T-cell (primary cell): ENCODE measurements around the gene GALNT3. TPM values are rescaled to one million over a fixed set of nuclear protein-coding genes. Genes with fewer than 3 reads are reported as not detected.
A peak's percentile ranks its signal among the peaks of the same experiment; 100 is the strongest.

Source experiments
- ATAC-seq, 4 experiments: fragments of 200-7000 bp in 3 of 4; fragments of 150-1000 bp in 1 of 4; cut with Tn5 transposase; replicated peaks in 1 of 4; 1 replicate in 3 of 4; 2 replicates in 1 of 4; pipeline ENCODE4 v1.10.0; 2021; ENCODE audit warnings: moderate library complexity in 3 of 4, mild to moderate bottlenecking in 2 of 4, moderate number of reproducible peaks in 1 of 4
- CTCF ChIA-PET, 2 donors: fragments of 300-600 bp; sonication (Branson Sonifier 250); formaldehyde crosslinking; loops; one replicate each; lab custom pipeline; 2022; ENCODE audit warnings: antibody characterized with exemption in 2 of 2; lab: Charles Lee
- POLR2A ChIA-PET, 2 donors: fragments of 300-600 bp; sonication (Branson Sonifier 250); formaldehyde crosslinking; loops; one replicate each; lab custom pipeline; 2022; ENCODE audit warnings: antibody characterized with exemption in 2 of 2; lab: Charles Lee
- DNase-seq, 35 experiments: peaks; one replicate each; pipeline versions ENCODE4 v3.0.0 to v3.0.0-alpha.2; 2013 to 2023
- H3K27ac ChIP-seq: one replicate; pipeline ENCODE4 v1.5.1; 2013; ENCODE audit warnings: low read length
- H3K27me3 ChIP-seq, 2 experiments: replicated peaks in 1 of 2; 1 replicate in 1 of 2; 2 replicates in 1 of 2; pipeline versions ENCODE4 v1.6.1 to v1.7.0; 2013; ENCODE audit warnings: low read length in 1 of 2, mixed read lengths in 1 of 2; ENCODE audit not compliant: control insufficient read depth in 2 of 2, insufficient read depth in 2 of 2; ENCODE audit errors: extremely low read depth in 1 of 2
- H3K36me3 ChIP-seq, 2 donors: 1 replicate in 1 of 2; 2 replicates in 1 of 2; pipeline versions ENCODE4 v1.6.1 to v1.7.0; 2013; ENCODE audit warnings: low read length in 1 of 2; ENCODE audit not compliant: control insufficient read depth in 2 of 2, insufficient read depth in 1 of 2; ENCODE audit errors: extremely low read depth in 1 of 2
- H3K4me1 ChIP-seq, 2 experiments: 1 replicate in 1 of 2; 2 replicates in 1 of 2; pipeline versions ENCODE4 v1.6.1 to v1.7.0; 2013; ENCODE audit warnings: low read length in 2 of 2, mixed read lengths in 1 of 2; ENCODE audit not compliant: insufficient read depth in 2 of 2, control insufficient read depth in 1 of 2; ENCODE audit errors: extremely low read depth in 1 of 2
- H3K4me3 ChIP-seq, 2 donors: 1 replicate in 1 of 2; 2 replicates in 1 of 2; pipeline versions ENCODE4 v1.5.1 to v1.7.0; 2013; ENCODE audit warnings: mild to moderate bottlenecking in 2 of 2, low read length in 1 of 2, moderate library complexity in 1 of 2; ENCODE audit not compliant: control insufficient read depth in 1 of 2; ENCODE audit errors: extremely low read depth in 1 of 2
- H3K9me3 ChIP-seq: 2 replicates; pipeline ENCODE4 v1.7.0; 2013
- H3K27ac Mint-ChIP-seq, 2 donors: one replicate each; pipeline ENCODE4 v1.8.0; 2020 to 2021; ENCODE audit warnings: mild to moderate bottlenecking in 2 of 2, mixed read lengths in 2 of 2
- H3K27me3 Mint-ChIP-seq, 2 donors: one replicate each; pipeline ENCODE4 v1.8.0; 2021 to 2022; ENCODE audit warnings: mixed read lengths in 2 of 2
- H3K36me3 Mint-ChIP-seq: one replicate; pipeline ENCODE4 v1.8.0; 2021; ENCODE audit warnings: mixed read lengths
- H3K4me1 Mint-ChIP-seq, 3 donors: one replicate each; pipeline ENCODE4 v1.8.0; 2020 to 2022; ENCODE audit warnings: mixed read lengths in 3 of 3, mild to moderate bottlenecking in 1 of 3
- H3K4me3 Mint-ChIP-seq, 3 donors: one replicate each; pipeline ENCODE4 v1.8.0; 2020 to 2022; ENCODE audit warnings: mild to moderate bottlenecking in 3 of 3, mixed read lengths in 3 of 3, moderate library complexity in 3 of 3
- H3K9me3 Mint-ChIP-seq, 3 donors: one replicate each; pipeline ENCODE4 v1.8.0; 2020 to 2022; ENCODE audit warnings: mixed read lengths in 3 of 3
- WGBS: methylation state at CpG from one replicate; pipeline ENCODE4 v1.1.5; 2013; ENCODE audit warnings: missing lambda C conversion rate; ENCODE audit not compliant: insufficient coverage; 5-methylcytosine and 5-hydroxymethylcytosine counted together
- total RNA-seq, 35 experiments: library from RNA in 6 of 35; stranded (reverse) in 6 of 35; fragments of 120-200 nt in 1 of 35; gene quantifications; one replicate each; pipeline versions ENCODE4 v1.2.1 to v1.2.4 and lab custom pipeline; 2013 to 2026

The GALNT3 gene
- total RNA-seq (1 to 10 TPM; 2.8 to 9.7 (median 5.5) TPM), total RNA-seq (lab: John Stamatoyannopoulos, UW) (1.7 to 15.4 (median 7.4) reads per million in 29 experiments)
- 6.9 TPM for total RNA-seq (2013)

DNA sequence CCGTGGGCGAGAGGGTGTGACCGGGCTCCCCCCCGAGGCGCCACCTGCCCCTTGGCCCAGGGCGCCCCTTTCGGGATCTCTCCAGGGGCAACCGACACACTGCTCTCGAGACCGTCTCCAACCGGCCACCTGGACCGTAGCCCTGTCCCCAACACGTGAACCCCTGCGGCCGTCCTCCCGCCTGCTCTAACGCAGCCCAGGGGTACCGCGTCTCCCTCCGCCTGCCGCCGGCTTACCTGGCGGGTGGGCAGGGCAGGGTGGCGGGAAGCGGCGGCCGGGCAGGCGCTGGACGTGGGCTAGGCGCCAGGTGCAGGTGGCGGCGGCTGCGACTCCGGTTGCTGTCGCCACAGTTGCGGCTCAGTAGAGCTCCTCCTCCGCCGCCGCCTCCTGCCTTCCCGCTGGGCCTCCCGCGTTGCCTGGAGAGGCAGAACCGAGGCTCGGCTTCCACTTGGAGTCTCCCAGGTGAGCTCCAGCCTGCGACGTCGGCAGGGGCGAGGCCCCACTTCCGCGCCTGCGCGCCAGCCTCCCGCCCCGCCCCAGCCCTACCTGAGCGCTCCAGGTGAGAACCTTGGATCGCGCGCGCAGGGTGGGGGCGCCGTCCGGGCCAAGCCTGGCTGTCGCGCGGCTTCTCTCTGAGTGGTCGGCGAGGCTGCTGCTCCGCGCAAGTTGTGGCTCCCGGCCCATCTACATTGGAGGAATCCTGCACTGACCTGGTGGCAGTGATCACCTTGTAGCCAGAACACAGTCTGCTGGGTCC, at the start of gene GALNT3:
Gene GALNT3, minus strand, starts transcription at position 469 of the 757 bp plus-strand sequence. CDS start 23,547 bp downstream, outside the sequence.
- Histone ChIP-seq H3K27ac (peak within 1 kb of the TSS; percentile 66), H3K4me1 (peaks cover 4 to 18% of the 10 kb centered on the region in 2 experiments), H3K36me3 (no peaks in the 10 kb centered on the region), H3K27me3 (peaks cover 0 to 14% of the 10 kb centered on the region in 2 experiments), H3K4me3 (peak within 1 kb of the TSS; percentile 71 to 90), H3K9me3 (no peaks in the 10 kb centered on the region)
- ChIA-PET POLR2A (no interaction called here), CTCF (interaction anchor here (0.9 to 1.3 kb wide), 3 partner anchors 21 to 81 kb away, joined by 3 to 11 read pairs (median 3); no protein-coding TSS in a partner anchor)
- Mint-ChIP-seq H3K9me3 (no peaks in the 10 kb centered on the region), H3K27me3 (peaks cover 24 to 36% of the 10 kb centered on the region in 2 donors), H3K4me3 (peak within 1 kb of the TSS; percentile 83 to 89 (median 84)), H3K27ac (peak within 1 kb of the TSS; percentile 84), H3K4me1 (peaks cover 15 to 25% (median 19%) of the 10 kb centered on the region in 3 donors), H3K36me3 (no peaks in the 10 kb centered on the region)
- WGBS: 2% methylated on average over 70 of the region's 70 CpGs
- DNase-seq (peak in 27 of 35 experiments; percentile 1 to 42 (median 18)), ATAC-seq (peak; percentile 52 to 68 (median 64))

DNA sequence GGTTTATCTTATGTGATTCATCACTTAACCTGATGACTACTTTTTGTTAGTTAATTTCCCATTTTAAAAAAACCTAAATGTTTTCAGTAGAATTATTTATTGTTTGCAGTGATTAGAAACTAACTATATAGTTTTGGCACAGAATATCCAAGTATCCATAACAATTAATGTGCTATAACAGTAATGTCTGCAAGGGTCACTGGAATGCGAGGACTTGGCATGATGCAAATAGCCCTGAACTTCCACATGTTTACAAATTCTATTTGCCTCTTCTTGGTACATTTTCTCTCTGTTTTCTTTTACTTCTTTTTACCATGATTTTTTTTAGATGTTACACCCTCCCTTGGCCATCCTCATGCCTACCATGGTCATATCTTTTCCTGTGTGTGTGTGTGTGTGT, 49.3 kb upstream of the GALNT3 start:
- Histone ChIP-seq H3K4me3 (no peak overlapping the region), H3K36me3 (no peaks in the 10 kb centered on the region), H3K4me1 (no peaks in the 10 kb centered on the region), H3K27me3 (no peaks in the 10 kb centered on the region), H3K9me3 (no peaks in the 10 kb centered on the region), H3K27ac (no peak overlapping the region)
- no peak for DNase-seq
- ChIA-PET CTCF (no interaction called here), POLR2A (no interaction called here)
- no peak for ATAC-seq
- Mint-ChIP-seq H3K4me3 (no peak overlapping the region), H3K9me3 (no peaks in the 10 kb centered on the region), H3K4me1 (no peaks in the 10 kb centered on the region), H3K27ac (no peak overlapping the region), H3K36me3 (peaks cover 14% of the 10 kb centered on the region), H3K27me3 (no peaks in the 10 kb centered on the region)
- 100% methylated on average over 1 of the region's 1 CpG for WGBS

DNA sequence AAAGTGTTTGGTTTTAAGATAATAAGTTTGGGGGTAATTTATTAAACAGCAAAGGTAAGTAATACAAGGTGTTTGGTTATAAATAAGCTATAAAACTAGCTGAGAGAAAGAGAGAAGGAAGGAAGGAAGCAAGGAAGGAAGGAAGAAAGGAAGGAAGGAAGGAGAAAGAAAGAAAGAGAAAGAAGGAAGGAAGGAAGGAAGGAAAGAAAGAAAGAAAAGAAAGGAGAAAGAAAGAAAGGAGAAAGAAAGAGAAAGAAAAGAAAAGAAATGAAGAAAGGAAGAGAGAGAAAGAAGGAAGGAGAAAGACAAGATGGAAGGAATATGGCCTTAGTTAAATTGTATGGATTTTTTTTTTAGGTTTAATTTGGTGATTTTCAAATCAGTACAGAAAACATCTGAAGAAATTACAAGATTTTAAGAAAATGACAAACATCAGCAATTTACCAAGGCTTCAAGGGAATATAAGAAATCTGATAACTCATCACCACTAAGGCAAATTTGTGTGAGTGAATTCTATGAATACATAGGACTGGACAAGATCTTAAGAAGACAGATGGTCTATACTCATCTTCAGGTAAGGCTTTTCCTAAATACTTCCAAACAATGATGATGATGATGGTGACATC, 46.4 kb upstream of the GALNT3 start:
- no peaks in the 10 kb centered on the region for H3K36me3 ChIP-seq
- no peak overlapping the region for H3K27ac ChIP-seq
- CTCF ChIA-PET: interaction anchor here in 1 of 2 donors (0.6 kb wide), 1 partner anchor 248 kb away, joined by 5 read pairs; no protein-coding TSS in a partner anchor
- H3K9me3 ChIP-seq: no peaks in the 10 kb centered on the region
- POLR2A ChIA-PET: no interaction called here
- ATAC-seq (no peak), DNase-seq (no peak)
- no peaks in the 10 kb centered on the region for H3K9me3 Mint-ChIP-seq
- no peaks in the 10 kb centered on the region for H3K27me3 Mint-ChIP-seq
- H3K27me3 ChIP-seq: no peaks in the 10 kb centered on the region
- H3K27ac Mint-ChIP-seq: no peak overlapping the region
- peaks cover 14% of the 10 kb centered on the region for H3K36me3 Mint-ChIP-seq
- no peaks in the 10 kb centered on the region for H3K4me1 ChIP-seq
- no peak overlapping the region for H3K4me3 ChIP-seq
- no peak overlapping the region for H3K4me3 Mint-ChIP-seq
- H3K4me1 Mint-ChIP-seq: no peaks in the 10 kb centered on the region

- ChIA-PET CTCF (interaction anchor here in 1 of 2 donors (0.6 kb wide), 2 partner anchors 188 to 249 kb away, joined by 3 to 5 read pairs; no protein-coding TSS in a partner anchor), POLR2A (no interaction called here)
- DNase-seq (no peak), ATAC-seq (no peak)
- 67% methylated on average over 1 of the region's 2 CpGs for WGBS
- no peaks in the 10 kb centered on the region for H3K9me3 ChIP-seq
- peaks cover 14% of the 10 kb centered on the region for H3K36me3 Mint-ChIP-seq
- H3K27me3 Mint-ChIP-seq: no peaks in the 10 kb centered on the region
- H3K4me1 ChIP-seq: no peaks in the 10 kb centered on the region
- H3K4me3 Mint-ChIP-seq: no peak overlapping the region
- no peak overlapping the region for H3K27ac Mint-ChIP-seq
- H3K4me1 Mint-ChIP-seq: no peaks in the 10 kb centered on the region
- H3K4me3 ChIP-seq: no peak overlapping the region
- no peaks in the 10 kb centered on the region for H3K27me3 ChIP-seq
- no peaks in the 10 kb centered on the region for H3K9me3 Mint-ChIP-seq
- H3K27ac ChIP-seq: no peak overlapping the region
- H3K36me3 ChIP-seq: no peaks in the 10 kb centered on the region
Measured at GRCh38 chr2:165839610-165840009, 45.6 kb upstream of the GALNT3 start.

DNA sequence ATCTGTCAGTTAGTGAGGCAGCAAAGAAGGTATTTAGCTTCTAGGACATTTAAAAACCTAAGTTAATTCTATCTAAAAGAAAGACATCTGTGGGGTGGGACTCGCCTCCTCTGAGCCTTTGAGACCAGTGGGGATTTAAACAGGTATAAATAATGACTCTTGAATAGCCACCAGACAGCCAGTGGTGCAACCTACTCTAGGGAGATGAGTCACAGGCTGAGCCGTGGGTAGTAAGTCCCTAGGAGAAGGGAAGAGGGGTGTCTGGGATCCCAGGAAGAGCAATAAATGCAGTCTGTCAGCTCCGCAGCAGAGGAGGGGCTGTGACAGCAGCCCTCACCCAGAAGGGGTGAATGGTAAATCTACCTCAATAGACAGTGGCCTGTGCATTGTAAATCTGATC, 43.1 kb upstream of the GALNT3 start:
- ATAC-seq (no peak), DNase-seq (no peak)
- no peaks in the 10 kb centered on the region for H3K9me3 ChIP-seq
- no peaks in the 10 kb centered on the region for H3K4me1 ChIP-seq
- H3K27me3 ChIP-seq: no peaks in the 10 kb centered on the region
- Mint-ChIP-seq H3K4me1 (no peaks in the 10 kb centered on the region), H3K27me3 (no peaks in the 10 kb centered on the region), H3K9me3 (no peaks in the 10 kb centered on the region), H3K36me3 (peaks cover 14% of the 10 kb centered on the region), H3K4me3 (no peak overlapping the region), H3K27ac (no peak overlapping the region)
- H3K36me3 ChIP-seq: no peaks in the 10 kb centered on the region
- ChIA-PET POLR2A (no interaction called here), CTCF (interaction anchor here in 1 of 2 donors (0.6 kb wide), 1 partner anchor 31 kb away, joined by 3 read pairs; no protein-coding TSS in a partner anchor)
- WGBS: no CpG with 5 or more reads among the region's 3 CpGs
- no peak overlapping the region for H3K27ac ChIP-seq
- no peak overlapping the region for H3K4me3 ChIP-seq

DNA sequence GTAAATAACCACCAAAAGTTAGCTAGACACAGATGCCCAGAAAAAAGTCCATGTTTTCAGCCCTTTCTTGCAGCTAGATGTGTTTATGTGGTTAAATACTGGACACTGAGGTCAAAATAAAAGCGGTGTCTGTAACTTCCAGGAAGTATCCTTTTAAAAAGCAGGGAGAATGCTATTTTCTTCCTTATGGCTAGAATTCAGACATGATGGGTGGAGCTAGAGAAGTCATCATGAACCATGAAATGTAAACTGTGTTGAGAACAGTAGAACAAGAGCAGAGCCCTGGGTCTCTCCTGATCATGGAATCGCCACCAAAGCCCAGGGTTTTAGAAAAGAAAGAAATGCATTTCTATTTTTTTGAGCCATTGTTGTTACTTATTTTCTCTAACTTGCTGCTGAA, 41.3 kb upstream of the GALNT3 start:
- Mint-ChIP-seq H3K36me3 (peaks cover 14% of the 10 kb centered on the region), H3K4me3 (no peak overlapping the region), H3K27me3 (no peaks in the 10 kb centered on the region), H3K4me1 (no peaks in the 10 kb centered on the region), H3K27ac (no peak overlapping the region), H3K9me3 (no peaks in the 10 kb centered on the region)
- H3K4me1 ChIP-seq: no peaks in the 10 kb centered on the region
- no peak overlapping the region for H3K4me3 ChIP-seq
- ChIA-PET POLR2A (no interaction called here), CTCF (no interaction called here)
- no peak overlapping the region for H3K27ac ChIP-seq
- no peaks in the 10 kb centered on the region for H3K9me3 ChIP-seq
- WGBS: 100% methylated on average over 1 of the region's 2 CpGs
- no peaks in the 10 kb centered on the region for H3K27me3 ChIP-seq
- ATAC-seq (no peak), DNase-seq (no peak)
- H3K36me3 ChIP-seq: no peaks in the 10 kb centered on the region
